H1 (cell line): ENCODE results near the gene TMEM198. TPM values are rescaled to one million over a fixed set of nuclear protein-coding genes. Genes with fewer than 3 reads are reported as not detected.
A peak's percentile ranks its signal among the peaks of the same experiment; 100 is the strongest.

Experiments
- CTCF ChIA-PET: fragments of 300-600 bp; sonication (Branson Sonifier 250); formaldehyde crosslinking; loops from one replicate; lab custom pipeline; 2021; ENCODE audit not compliant: partially characterized antibody; lab: Charles Lee
- POLR2A ChIA-PET: fragments of 300-600 bp; sonication (Branson Sonifier 250); formaldehyde crosslinking; loops from one replicate; lab custom pipeline; 2021; ENCODE audit warnings: inconsistent platforms; ENCODE audit not compliant: partially characterized antibody; lab: Charles Lee
- DNase-seq, 2 experiments: peaks; one replicate each; pipeline versions ENCODE4 v3.0.0 to v3.0.0-alpha.2; 2010 to 2022; ENCODE audit warnings: low spot score in 2 of 2, low read depth in 1 of 2, mixed read lengths in 1 of 2
- FAIRE-seq: peaks from 2 replicates; lab custom pipeline; 2011; peaks lifted over from hg19 to GRCh38; lab: Jason Lieb, UNC
- H2AFZ ChIP-seq: 2 replicates; pipeline ENCODE4 v1.8.1; 2012; ENCODE audit warnings: low read length, inconsistent platforms
- H2AK5ac ChIP-seq: 2 replicates; pipeline ENCODE4 v1.6.1; 2013; ENCODE audit warnings: low read depth, low read length
- H2BK120ac ChIP-seq: replicated peaks from 2 replicates; pipeline ENCODE3; 2013; ENCODE audit warnings: low read depth, low read length, inconsistent platforms
- H2BK12ac ChIP-seq: 2 replicates; pipeline ENCODE4 v1.6.1; 2013; ENCODE audit warnings: low read depth, low read length
- H2BK15ac ChIP-seq: 2 replicates; pipeline ENCODE4 v1.6.1; 2013; ENCODE audit warnings: low read length
- H2BK20ac ChIP-seq: 2 replicates; pipeline ENCODE4 v1.6.1; 2013; ENCODE audit warnings: low read length
- H2BK5ac ChIP-seq: 2 replicates; pipeline ENCODE4 v1.6.1; 2013; ENCODE audit warnings: low read depth, low read length
- H3K14ac ChIP-seq: 2 replicates; pipeline ENCODE4 v1.6.1; 2013; ENCODE audit warnings: inconsistent platforms; ENCODE audit not compliant: insufficient read length
- H3K18ac ChIP-seq: 2 replicates; pipeline ENCODE4 v1.6.1; 2013; ENCODE audit warnings: low read length; ENCODE audit errors: extremely low read depth
- H3K23ac ChIP-seq: 2 replicates; pipeline ENCODE4 v1.6.1; 2013; ENCODE audit warnings: inconsistent platforms; ENCODE audit not compliant: insufficient read length
- H3K23me2 ChIP-seq: 2 replicates; pipeline ENCODE4 v1.6.1; 2013; ENCODE audit warnings: low read depth, low read length
- H3K27ac ChIP-seq: 2 replicates; pipeline ENCODE4 v1.6.1; 2011; ENCODE audit warnings: low read depth, low read length, inconsistent platforms
- H3K27me3 ChIP-seq, 4 experiments: replicated peaks in 1 of 4; 1 replicate in 1 of 4; 2 replicates in 3 of 4; pipeline versions ENCODE4 v1.6.1 to v1.8.1; 2011 to 2013; ENCODE audit warnings: low read length in 3 of 4, mild to moderate bottlenecking in 3 of 4, inconsistent platforms in 2 of 4, mixed read lengths in 2 of 4, moderate library complexity in 1 of 4; ENCODE audit not compliant: control insufficient read depth in 3 of 4, insufficient read depth in 3 of 4; ENCODE audit errors: extremely low read depth in 1 of 4
- H3K36me3 ChIP-seq, 4 experiments: 2 replicates each; pipeline versions ENCODE4 v1.6.1 to v1.8.1; 2011 to 2013; ENCODE audit warnings: mild to moderate bottlenecking in 4 of 4, low read length in 3 of 4, moderate library complexity in 2 of 4, control low read depth in 1 of 4, inconsistent platforms in 1 of 4; ENCODE audit not compliant: insufficient read depth in 4 of 4, control insufficient read depth in 2 of 4
- H3K4ac ChIP-seq: replicated peaks from 2 replicates; pipeline ENCODE3; 2013; ENCODE audit warnings: low read length, low read depth, mixed read lengths, inconsistent platforms; ENCODE audit not compliant: insufficient read length
- H3K4me1 ChIP-seq, 4 experiments: replicated peaks in 1 of 4; 1 replicate in 1 of 4; 2 replicates in 3 of 4; pipeline versions ENCODE4 v1.6.1 to v1.8.1; 2011 to 2013; ENCODE audit warnings: low read length in 3 of 4, inconsistent platforms in 2 of 4, mixed read lengths in 1 of 4; ENCODE audit not compliant: insufficient read depth in 4 of 4, control insufficient read depth in 3 of 4
- H3K4me2 ChIP-seq, 2 experiments: 2 replicates each; pipeline versions ENCODE4 v1.6.1 to v1.8.1; 2011 to 2013; ENCODE audit warnings: low read depth in 2 of 2, low read length in 2 of 2, control low read depth in 1 of 2, inconsistent platforms in 1 of 2, mild to moderate bottlenecking in 1 of 2; ENCODE audit not compliant: insufficient read depth in 1 of 2
- H3K4me3 ChIP-seq, 4 experiments: fragments of 200-600, 300-600 bp in 1 of 4; sonication (generic), shearing (Covaris generic), sonication (Bioruptor Twin) in 1 of 4; 2 replicates each; pipeline versions ENCODE4 v1.5.1 to v1.8.1; 2011 to 2016; ENCODE audit warnings: low read length in 4 of 4, low read depth in 3 of 4, control low read depth in 2 of 4, inconsistent platforms in 2 of 4, mild to moderate bottlenecking in 2 of 4, mixed read lengths in 1 of 4, moderate library complexity in 1 of 4; ENCODE audit not compliant: insufficient read depth in 2 of 4; ENCODE audit errors: extremely low read depth in 1 of 4
- H3K56ac ChIP-seq: replicated peaks from 2 replicates; pipeline ENCODE3; 2013; ENCODE audit warnings: low read depth, mild to moderate bottlenecking, mixed read lengths, low read length, inconsistent platforms; ENCODE audit not compliant: insufficient read length
- H3K79me1 ChIP-seq: 2 replicates; pipeline ENCODE4 v1.6.1; 2013; ENCODE audit warnings: low read depth, low read length, control low read depth
- H3K79me2 ChIP-seq, 2 experiments: 2 replicates each; pipeline versions ENCODE4 v1.6.1 to v1.8.1; 2012 to 2013; ENCODE audit warnings: low read length in 2 of 2, mild to moderate bottlenecking in 2 of 2, inconsistent platforms in 1 of 2; ENCODE audit not compliant: insufficient read depth in 2 of 2, control insufficient read depth in 1 of 2
- H3K9ac ChIP-seq, 4 experiments: replicated peaks in 1 of 4; 1 replicate in 1 of 4; 2 replicates in 3 of 4; pipeline versions ENCODE4 v1.6.1 to v1.8.1; 2011 to 2013; ENCODE audit warnings: low read depth in 3 of 4, low read length in 3 of 4, control low read depth in 2 of 4, mild to moderate bottlenecking in 2 of 4, moderate library complexity in 2 of 4, inconsistent platforms in 1 of 4; ENCODE audit errors: extremely low read depth in 1 of 4
- H3K9me3 ChIP-seq, 2 experiments: 2 replicates each; pipeline versions ENCODE4 v1.6.1 to v1.8.1; 2012 to 2013; ENCODE audit warnings: mild to moderate bottlenecking in 2 of 2, moderate library complexity in 2 of 2, control low read depth in 1 of 2, inconsistent platforms in 1 of 2, low read depth in 1 of 2, low read length in 1 of 2, mixed read lengths in 1 of 2; ENCODE audit not compliant: insufficient read depth in 2 of 2
- H4K20me1 ChIP-seq, 2 experiments: replicated peaks in 1 of 2; 2 replicates each; pipeline versions ENCODE3 to v1.8.1; 2011 to 2013; ENCODE audit warnings: inconsistent platforms in 2 of 2, low read length in 2 of 2, mild to moderate bottlenecking in 1 of 2; ENCODE audit not compliant: insufficient read depth in 2 of 2, control insufficient read depth in 1 of 2
- H4K5ac ChIP-seq: 2 replicates; pipeline ENCODE4 v1.6.1; 2013; ENCODE audit warnings: low read length, low read depth, mixed read lengths, inconsistent platforms; ENCODE audit not compliant: insufficient read length
- H4K8ac ChIP-seq: 2 replicates; pipeline ENCODE4 v1.8.0; 2013; ENCODE audit warnings: mild to moderate bottlenecking, moderate library complexity, low read length, inconsistent platforms; ENCODE audit not compliant: insufficient read depth; ENCODE audit errors: extremely low read depth
- H4K91ac ChIP-seq: replicated peaks from 2 replicates; pipeline ENCODE3; 2013; ENCODE audit warnings: low read length, mixed read lengths, inconsistent platforms; ENCODE audit not compliant: insufficient read length
- BCL11A ChIP-seq, 2 experiments: IDR thresholded peaks; one replicate each; pipeline ENCODE4 v1.6.1; 2011; ENCODE audit warnings: low read depth in 2 of 2, low read length in 2 of 2, mild to moderate bottlenecking in 2 of 2
- EZH2 ChIP-seq: fragments of 200-600 bp; sonication (generic); IDR thresholded peaks from 2 replicates; pipeline ENCODE4 v1.7.1; 2012; ENCODE audit warnings: low read depth, mild to moderate bottlenecking, moderate library complexity, low read length, inconsistent platforms; ENCODE audit not compliant: severe bottlenecking
- RBBP5 ChIP-seq: IDR thresholded peaks from 2 replicates; pipeline ENCODE4 v1.7.1; 2012; ENCODE audit warnings: low read depth, mild to moderate bottlenecking, inconsistent platforms, low read length, moderate library complexity, borderline replicate concordance
- RNF2 ChIP-seq: fragments of 200-900, 300-1000 bp; sonication (generic); IDR thresholded peaks from 2 replicates; pipeline ENCODE4 v1.7.1; 2016; ENCODE audit warnings: borderline replicate concordance, low read depth, mild to moderate bottlenecking, antibody characterized with exemption, low read length; ENCODE audit not compliant: poor library complexity, severe bottlenecking; ENCODE audit errors: missing control alignments
- SIRT6 ChIP-seq: IDR thresholded peaks from one replicate; pipeline ENCODE4 v1.7.1; 2012; ENCODE audit warnings: low read length, inconsistent platforms
- SIX5 ChIP-seq: IDR thresholded peaks from 2 replicates; pipeline ENCODE4 v1.6.1; 2011; ENCODE audit warnings: mild to moderate bottlenecking, low read depth, low read length
- SP4 ChIP-seq: IDR thresholded peaks from 2 replicates; pipeline ENCODE4 v1.6.1; 2012; ENCODE audit warnings: low read length, inconsistent platforms
- TCF12 ChIP-seq: IDR thresholded peaks from 2 replicates; pipeline ENCODE4 v1.6.1; 2011; ENCODE audit warnings: low read depth, mild to moderate bottlenecking, low read length
- WGBS, 2 experiments: shearing (Covaris generic) in 1 of 2; methylation state at CpG; one replicate each; pipeline versions ENCODE4 v1.1.6 to v1.1.7; 2013 to 2015; ENCODE audit warnings: low lambda C conversion rate in 2 of 2, mixed read lengths in 2 of 2, inconsistent platforms in 1 of 2, low coverage in 1 of 2, missing lambda C conversion rate in 1 of 2; ENCODE audit not compliant: insufficient replicate concordance in 2 of 2, insufficient coverage in 1 of 2, insufficient read length in 1 of 2; ENCODE audit errors: extremely low coverage in 1 of 2, missing lambda C conversion rate in 1 of 2; 5-methylcytosine and 5-hydroxymethylcytosine counted together
- polyA plus RNA-seq, 7 experiments: library from polyadenylated mRNA; depleted of rRNA in 3 of 7; stranded (reverse) in 5 of 7; unstranded in 2 of 7; fragments of >200 nt in 5 of 7; fragments of 200-250 nt in 2 of 7; gene quantifications; 1 replicate in 5 of 7; 2 replicates in 1 of 7; 4 replicates in 1 of 7; pipeline versions ENCODE4 v1.2.1 to v1.2.3, GENCODE V29; 2011 to 2013; ENCODE audit warnings: missing spikeins in 2 of 7, mixed read lengths in 2 of 7
- total RNA-seq: library from RNA; stranded (reverse); fragmentation: NEBNext Ultra II Directional; extraction: Animal tissue kit (Norgen Biotek cat#: 25700); gene quantifications from 2 replicates; pipeline ENCODE4 v1.2.1, GENCODE V29; 2021

Gene TMEM198
- total and polyA plus RNA-seq, 2 of the 8 experiments (the other 6 are each of a cell fraction or from before 2014, with no cell fraction given), result 10.2 to 10.4 TPM

- no peak for DNase-seq
- no peak overlapping the region for H2AK5ac ChIP-seq
- H3K4me2 ChIP-seq, result no peak overlapping the region
- H2BK120ac ChIP-seq, result no peak overlapping the region
- no peak overlapping the region for H3K9ac ChIP-seq
- no peak overlapping the region for H3K56ac ChIP-seq
- H3K4me1 ChIP-seq, result peaks cover 4 to 43% (median 36%) of the 10 kb centered on the region in 4 experiments
- H3K9me3 ChIP-seq, result no peaks in the 10 kb centered on the region
- ChIA-PET CTCF (interaction anchor here (1.0 to 113.1 kb wide), 6 partner anchors 7 to 190 kb away, joined by 3 to 7248 read pairs (median 196); partner anchors contain the start of genes DES, GMPPA and SPEG), POLR2A (interaction anchor here (11.0 kb wide), 1 partner anchor 23 kb away, joined by 216 read pairs; the partner anchor contains the start of gene GMPPA)
- H3K4ac ChIP-seq, result no peak overlapping the region
- no peak overlapping the region for H2AFZ ChIP-seq
- H3K27me3 ChIP-seq, result peaks cover 2 to 53% (median 46%) of the 10 kb centered on the region in 4 experiments
- H3K36me3 ChIP-seq, result no peaks in the 10 kb centered on the region
- H2BK12ac ChIP-seq, result no peak overlapping the region
- no peak overlapping the region for H4K5ac ChIP-seq
- no peak overlapping the region for H2BK5ac ChIP-seq
- H3K18ac ChIP-seq, result peak overlapping the region; percentile 19
- no peak overlapping the region for H2BK15ac ChIP-seq
- no peak overlapping the region for H3K4me3 ChIP-seq
- H3K23me2 ChIP-seq, result peaks cover 8% of the 10 kb centered on the region
- no peaks in the 10 kb centered on the region for H3K79me2 ChIP-seq
- H3K14ac ChIP-seq, result no peak overlapping the region
- H4K20me1 ChIP-seq, result peaks cover 2 to 5% of the 10 kb centered on the region in 2 experiments
- H3K79me1 ChIP-seq, result no peaks in the 10 kb centered on the region
- H3K23ac ChIP-seq, result no peak overlapping the region
- FAIRE-seq, result no peak
- H3K27ac ChIP-seq, result no peak overlapping the region
- H4K91ac ChIP-seq, result no peak overlapping the region
- WGBS, 2 experiments, result 91% methylated on average over 18 of the region's 21 CpGs; no CpG with 5 or more reads in 1 of the 2 experiments
- no peak overlapping the region for H4K8ac ChIP-seq
- H2BK20ac ChIP-seq, result no peak overlapping the region
- no peak for TF ChIP-seq RBBP5
- TF ChIP-seq SIRT6, result no peak
- no peak for TF ChIP-seq RNF2
- no peak for TF ChIP-seq TCF12
- no peak for TF ChIP-seq BCL11A (IDR thresholded peaks at IDR 0.05; ENCODE audit: low read depth in 2 of 2, low read length in 2 of 2)
- no peak for TF ChIP-seq EZH2
- TF ChIP-seq SP4, result no peak
- no peak for TF ChIP-seq SIX5
Measured at GRCh38 chr2:219514836-219515235, 29.0 kb upstream of the TMEM198 start.
